Measurements from ENCODE around the gene CAPNS1.

DNA sequence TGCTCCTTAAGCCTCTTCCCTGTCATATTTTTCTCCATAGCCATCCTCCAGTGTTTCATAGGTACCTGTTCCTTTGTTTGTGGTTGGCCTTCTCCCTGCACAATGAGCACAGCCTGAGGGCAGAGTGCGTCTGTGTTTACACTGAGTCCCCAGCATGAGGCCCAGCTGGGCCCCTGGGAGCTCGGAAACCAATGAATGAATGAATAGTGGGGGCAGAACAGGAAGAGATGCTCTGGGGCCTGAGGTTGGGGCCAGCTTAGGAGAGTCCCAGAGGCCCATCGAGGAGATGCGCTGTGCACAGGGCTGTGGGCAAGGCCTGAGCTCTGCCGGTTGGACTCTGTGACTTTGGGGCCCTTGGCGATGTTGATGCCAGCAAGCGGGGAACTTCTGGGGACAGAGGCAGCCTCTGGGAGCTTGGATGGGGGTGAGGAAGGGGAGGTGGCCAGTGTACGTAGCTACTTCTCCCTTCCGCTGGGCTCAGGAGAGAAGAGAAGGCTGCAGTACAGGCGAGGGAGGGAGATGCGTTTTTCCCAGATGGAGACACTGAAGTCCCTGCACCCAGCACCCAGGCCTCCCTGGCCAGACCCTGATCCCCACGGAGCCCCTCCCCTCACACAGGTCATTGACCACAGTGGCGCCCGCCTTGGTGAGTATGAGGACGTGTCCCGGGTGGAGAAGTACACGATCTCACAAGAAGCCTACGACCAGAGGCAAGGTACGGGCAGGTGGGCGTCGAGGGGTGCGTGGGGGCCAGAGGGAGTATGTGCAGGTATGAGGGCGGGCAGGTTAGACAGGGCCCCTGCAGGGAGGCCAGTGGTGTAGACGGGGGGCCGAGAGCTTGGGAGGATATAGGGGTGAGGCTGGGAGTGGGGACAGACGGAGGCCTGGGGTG, 19.5 kb upstream of the CAPNS1 start:
- TF ChIP-seq EZH2phosphoT487 (IDR thresholded peaks at IDR 0.05; ENCODE audit: borderline replicate concordance, low read length), result no peak
- TF ChIP-seq, protein P1, sequence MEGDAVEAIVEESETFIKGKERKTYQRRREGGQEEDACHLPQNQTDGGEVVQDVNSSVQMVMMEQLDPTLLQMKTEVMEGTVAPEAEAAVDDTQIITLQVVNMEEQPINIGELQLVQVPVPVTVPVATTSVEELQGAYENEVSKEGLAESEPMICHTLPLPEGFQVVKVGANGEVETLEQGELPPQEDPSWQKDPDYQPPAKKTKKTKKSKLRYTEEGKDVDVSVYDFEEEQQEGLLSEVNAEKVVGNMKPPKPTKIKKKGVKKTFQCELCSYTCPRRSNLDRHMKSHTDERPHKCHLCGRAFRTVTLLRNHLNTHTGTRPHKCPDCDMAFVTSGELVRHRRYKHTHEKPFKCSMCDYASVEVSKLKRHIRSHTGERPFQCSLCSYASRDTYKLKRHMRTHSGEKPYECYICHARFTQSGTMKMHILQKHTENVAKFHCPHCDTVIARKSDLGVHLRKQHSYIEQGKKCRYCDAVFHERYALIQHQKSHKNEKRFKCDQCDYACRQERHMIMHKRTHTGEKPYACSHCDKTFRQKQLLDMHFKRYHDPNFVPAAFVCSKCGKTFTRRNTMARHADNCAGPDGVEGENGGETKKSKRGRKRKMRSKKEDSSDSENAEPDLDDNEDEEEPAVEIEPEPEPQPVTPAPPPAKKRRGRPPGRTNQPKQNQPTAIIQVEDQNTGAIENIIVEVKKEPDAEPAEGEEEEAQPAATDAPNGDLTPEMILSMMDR (IDR thresholded peaks at IDR 0.05; ENCODE audit: low read depth, low read length, poor library complexity, severe bottlenecking), result no peak

All from DOHH2 (cell line).